GM19395 (cell line): Measurements from ENCODE around the gene GLIPR2.

Experiments used
- ATAC-seq: cut with Tn5 transposase; IDR thresholded peaks from one replicate; pipeline ENCODE4 v1.9.1; 2021; ENCODE audit warnings: mild to moderate bottlenecking, moderate library complexity; ENCODE audit not compliant: unreplicated experiment

GLIPR2 gene

DNA sequence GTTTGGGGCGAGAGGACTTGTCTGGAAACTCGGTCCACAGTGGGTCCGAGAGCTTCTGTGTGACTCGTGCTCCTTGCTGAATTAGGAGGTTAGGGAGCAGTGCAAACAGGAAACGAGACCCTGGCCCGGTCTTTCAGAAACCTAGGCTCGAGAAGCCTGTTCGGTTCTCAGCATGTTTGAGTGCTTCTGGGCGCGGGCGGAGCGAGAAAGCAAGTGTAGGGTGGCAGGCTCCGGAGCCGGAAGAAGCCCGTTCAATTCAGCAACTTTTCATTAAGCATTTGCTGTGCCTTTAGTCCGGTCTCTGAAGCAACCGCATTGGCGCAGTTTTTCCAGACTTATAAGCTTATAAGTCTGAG lies 54.7 kb downstream of the GLIPR2 start:
- peak; percentile 10 for ATAC-seq

DNA sequence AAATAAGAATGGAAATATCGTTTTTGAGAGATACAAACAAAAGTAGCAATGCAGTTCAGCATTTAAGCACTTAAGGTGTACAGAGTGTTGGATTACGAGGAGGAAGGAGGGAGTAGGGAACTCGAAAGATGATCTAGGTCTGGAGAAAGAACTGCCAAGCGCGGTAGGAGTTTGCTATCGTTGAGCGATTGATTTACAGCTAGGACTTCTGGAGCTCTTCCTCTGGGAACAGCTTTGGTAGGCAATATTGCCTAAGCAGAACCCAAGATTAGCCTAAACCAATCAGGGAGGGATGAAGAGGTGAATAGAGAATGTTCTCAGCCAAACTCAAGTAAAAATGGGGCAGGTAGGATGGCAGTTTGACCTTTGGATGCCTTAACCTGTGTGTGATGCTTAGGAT lies 55.2 kb downstream of the GLIPR2 start:
- ATAC-seq = no peak

DNA sequence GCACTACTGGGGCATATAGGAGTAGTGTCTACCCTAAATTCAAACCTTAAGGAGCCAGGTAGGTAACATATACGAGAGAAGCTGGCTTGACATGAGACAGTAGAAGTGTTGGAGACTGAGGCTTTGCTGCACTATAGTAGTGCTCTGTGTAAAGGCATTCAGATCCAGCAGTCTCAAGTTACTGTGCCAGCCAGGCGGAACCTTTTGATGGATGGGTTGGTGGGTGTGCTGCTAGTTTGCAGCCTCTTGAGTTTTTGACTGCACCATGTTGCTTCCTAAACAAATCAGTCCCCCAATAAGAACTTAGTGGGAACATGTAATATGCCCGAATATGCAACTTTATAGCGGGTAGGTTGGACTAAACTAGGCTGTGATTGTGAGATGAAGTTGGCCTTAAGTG lies 55.7 kb downstream of the GLIPR2 start:
- ATAC-seq = no peak

DNA sequence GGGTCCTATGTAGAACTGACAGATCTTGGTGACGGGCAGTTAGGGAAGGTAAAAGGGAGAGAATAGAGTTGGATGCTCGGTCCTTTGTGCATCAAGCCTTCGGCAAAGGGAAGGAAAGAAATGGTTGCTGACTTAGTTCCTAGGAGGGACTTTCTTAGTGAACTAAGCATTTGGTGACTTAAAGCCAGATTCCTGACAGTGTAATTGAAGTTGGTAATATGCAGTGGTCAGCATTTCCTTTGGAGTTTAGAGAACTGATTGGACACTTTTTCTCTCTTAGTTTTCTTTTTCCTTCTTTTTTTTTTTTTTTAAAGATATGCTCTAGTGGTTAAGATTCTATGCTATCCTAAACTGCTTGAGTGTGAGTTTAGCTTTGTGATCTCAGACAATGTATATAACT lies 56.5 kb downstream of the GLIPR2 start:
- ATAC-seq = no peak

DNA sequence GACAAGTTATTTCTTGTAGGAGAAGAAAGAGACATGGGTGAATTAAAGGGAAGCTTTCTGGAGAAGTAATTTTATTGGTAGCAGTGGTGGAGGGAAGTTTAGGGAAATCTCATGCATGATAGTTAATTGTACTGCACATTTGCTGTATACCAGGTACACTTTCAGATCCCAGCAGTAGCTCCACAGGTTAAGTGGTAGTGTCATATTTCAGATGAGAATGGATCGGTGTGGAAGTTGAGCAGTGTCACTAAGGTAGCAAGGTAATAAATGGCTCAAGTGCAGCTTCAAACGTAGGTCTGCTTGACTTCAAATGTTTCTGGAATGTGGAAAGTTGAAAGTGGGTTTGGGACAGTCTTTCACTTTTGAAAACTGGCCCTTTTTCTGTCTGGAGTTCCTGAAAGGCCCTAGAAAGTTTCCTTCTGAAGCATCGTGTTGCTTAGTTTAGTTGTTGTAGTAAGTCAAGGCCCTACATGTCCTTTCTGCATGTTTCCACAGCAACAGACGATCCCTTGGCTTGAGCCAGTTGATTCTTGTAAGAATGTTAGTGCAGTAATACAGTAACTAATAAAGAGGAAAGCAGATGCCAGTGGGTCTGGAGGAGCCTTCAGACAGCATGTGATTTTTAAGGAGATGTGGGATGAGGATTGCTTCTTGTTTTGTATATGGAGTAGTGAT lies 57.9 kb downstream of the GLIPR2 start:
- ATAC-seq = no peak

DNA sequence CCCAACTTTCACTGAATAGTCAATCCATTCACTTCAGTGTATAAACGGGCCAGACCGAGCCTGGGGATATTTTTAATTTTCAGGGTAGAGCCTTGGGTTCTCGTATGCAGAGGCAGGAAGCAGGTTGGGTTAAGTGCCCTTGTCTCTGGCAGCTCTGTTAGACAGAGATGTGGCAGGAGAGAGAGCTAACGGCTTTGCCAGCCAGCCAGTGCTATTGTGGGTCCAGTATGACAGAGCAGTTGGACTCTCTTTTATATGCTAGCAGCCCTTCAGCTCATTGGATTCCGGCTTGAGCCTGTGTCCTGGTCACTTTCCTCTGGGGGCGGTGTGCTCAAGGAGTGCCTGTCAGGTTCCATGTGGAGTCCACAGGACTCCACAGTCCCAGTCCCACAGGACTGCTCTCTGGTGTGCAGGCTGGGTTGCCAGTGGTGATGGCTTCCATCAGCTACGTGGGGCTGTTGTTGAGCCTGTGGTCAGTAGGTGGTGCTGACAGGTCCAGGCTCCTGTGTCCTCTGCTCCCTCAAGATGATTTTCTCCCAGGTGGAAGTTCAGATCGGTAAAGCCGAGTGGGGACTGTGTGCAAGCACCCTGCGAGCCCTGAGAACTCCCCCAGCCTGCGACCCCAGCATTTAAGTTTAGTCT lies 68.5 kb downstream of the GLIPR2 start:
- no peak for ATAC-seq

GRCh38 chr9:36207016-36207415 lies 70.5 kb downstream of the GLIPR2 start:
- ATAC-seq = no peak

- no peak for ATAC-seq
Observed at GRCh38 chr9:36207546-36208012, 71.0 kb downstream of the GLIPR2 start.

GRCh38 chr9:36208521-36209253 lies 72.2 kb downstream of the GLIPR2 start:
- no peak for ATAC-seq

DNA sequence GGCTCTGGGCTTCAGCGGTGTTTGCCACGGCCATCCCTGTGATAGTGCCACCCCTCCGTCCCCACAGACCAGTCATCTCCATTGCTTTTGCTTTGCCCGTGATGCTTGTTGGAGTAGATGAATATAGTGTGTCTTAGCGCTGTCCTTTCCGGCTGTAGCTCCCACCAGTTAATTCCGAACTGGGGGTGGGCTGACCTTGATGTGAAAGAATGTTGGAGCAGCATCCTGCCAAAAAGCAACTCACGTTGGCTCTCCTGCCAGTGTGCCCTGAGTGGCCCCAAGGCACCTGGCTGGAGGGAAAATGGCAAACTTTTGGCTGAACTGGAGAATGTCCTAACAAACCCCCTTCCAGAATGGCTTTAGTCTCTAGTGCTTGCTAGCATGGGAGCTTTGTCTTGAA lies 74.2 kb downstream of the GLIPR2 start:
- no peak for ATAC-seq

DNA sequence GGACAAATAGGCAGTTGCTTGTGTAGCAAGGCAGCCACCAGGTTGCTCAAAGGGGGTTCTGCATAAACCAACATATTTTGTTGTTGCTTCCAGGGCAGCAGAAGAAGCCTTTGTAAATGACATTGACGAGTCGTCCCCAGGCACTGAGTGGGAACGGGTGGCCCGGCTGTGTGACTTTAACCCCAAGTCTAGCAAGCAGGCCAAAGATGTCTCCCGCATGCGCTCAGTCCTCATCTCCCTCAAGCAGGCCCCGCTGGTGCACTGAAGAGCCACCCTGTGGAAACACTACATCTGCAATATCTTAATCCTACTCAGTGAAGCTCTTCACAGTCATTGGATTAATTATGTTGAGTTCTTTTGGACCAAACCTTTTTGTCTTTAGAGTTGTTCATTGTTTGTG lies 75.0 kb downstream of the GLIPR2 start:
- no peak for ATAC-seq

DNA sequence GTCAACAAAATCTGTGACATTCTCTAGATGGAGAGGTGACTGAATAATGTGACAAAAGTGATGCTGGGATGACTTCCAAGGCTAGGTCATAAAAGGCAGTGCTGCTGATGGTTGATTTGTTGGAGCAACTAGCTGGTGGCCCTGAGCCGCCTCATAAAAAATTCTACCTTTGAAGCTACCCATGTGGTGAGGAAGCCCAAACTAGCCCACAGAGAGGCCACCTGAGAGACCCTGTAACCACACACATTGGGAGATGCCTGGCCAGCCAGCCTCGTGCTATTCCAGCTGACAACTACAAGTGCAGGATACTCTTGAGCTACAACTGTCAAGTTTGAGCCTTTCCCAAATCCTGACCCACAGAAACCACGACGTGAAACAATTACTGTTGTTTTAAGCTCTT lies 76.9 kb downstream of the GLIPR2 start:
- no peak for ATAC-seq
